Dendritic cell treated with granulocyte-macrophage colony-stimulating factor and Interleukin-4, amounts not matched to agents 40 ng/mL and 50 ng/mL, for 4 days (primary cell): ENCODE results near the gene DCC.

Experiments
- H3K27ac Mint-ChIP-seq: one replicate; pipeline ENCODE4 v1.8.0; 2022; ENCODE audit warnings: mild to moderate bottlenecking, mixed read lengths
- H3K27me3 Mint-ChIP-seq: one replicate; pipeline ENCODE4 v1.8.0; 2022; ENCODE audit warnings: mild to moderate bottlenecking, mixed read lengths
- H3K36me3 Mint-ChIP-seq: one replicate; pipeline ENCODE4 v1.8.0; 2022; ENCODE audit warnings: low read depth, mixed read lengths
- H3K4me1 Mint-ChIP-seq: one replicate; pipeline ENCODE4 v1.8.0; 2022; ENCODE audit warnings: low read depth, mixed read lengths
- H3K4me3 Mint-ChIP-seq: one replicate; pipeline ENCODE4 v1.8.0; 2022; ENCODE audit warnings: mild to moderate bottlenecking, moderate library complexity, mixed read lengths
- H3K9me3 Mint-ChIP-seq: one replicate; pipeline ENCODE4 v1.8.0; 2022; ENCODE audit warnings: mixed read lengths
- intact Hi-C: fragments of 100-400 bp; cut with micrococcal nuclease; formaldehyde crosslinking; loops from one replicate; pipeline ENCODE4 v1.15.0; 2022

The DCC gene

GRCh38 chr18:52459890-52460289 is 119.9 kb downstream of the DCC start:
- Mint-ChIP-seq H3K27me3 (no peaks in the 10 kb centered on the region), H3K27ac (no peak overlapping the region), H3K4me3 (no peak overlapping the region), H3K9me3 (peaks cover 25% of the 10 kb centered on the region), H3K4me1 (no peaks in the 10 kb centered on the region), H3K36me3 (no peaks in the 10 kb centered on the region)
- intact Hi-C loops: no loop called here

- Mint-ChIP-seq H3K4me1 (no peaks in the 10 kb centered on the region), H3K9me3 (peaks cover 25% of the 10 kb centered on the region), H3K27me3 (no peaks in the 10 kb centered on the region), H3K4me3 (no peak overlapping the region), H3K36me3 (no peaks in the 10 kb centered on the region), H3K27ac (no peak overlapping the region)
- intact Hi-C loops: no loop called here
Measured at GRCh38 chr18:52462853-52463252, 122.9 kb downstream of the DCC start.

- no peak overlapping the region for H3K27ac Mint-ChIP-seq
- no peak overlapping the region for H3K4me3 Mint-ChIP-seq
- peaks cover 19% of the 10 kb centered on the region for H3K9me3 Mint-ChIP-seq
- H3K4me1 Mint-ChIP-seq: no peaks in the 10 kb centered on the region
- no peaks in the 10 kb centered on the region for H3K27me3 Mint-ChIP-seq
- intact Hi-C loops: no loop called here
- H3K36me3 Mint-ChIP-seq: no peaks in the 10 kb centered on the region
Measured at GRCh38 chr18:52465391-52465790, 125.4 kb downstream of the DCC start.

GRCh38 chr18:52468496-52468895 is 128.5 kb downstream of the DCC start:
- Mint-ChIP-seq H3K36me3 (no peaks in the 10 kb centered on the region), H3K27ac (no peak overlapping the region), H3K27me3 (no peaks in the 10 kb centered on the region), H3K9me3 (no peaks in the 10 kb centered on the region), H3K4me1 (no peaks in the 10 kb centered on the region), H3K4me3 (no peak overlapping the region)
- intact Hi-C loops: no loop called here

GRCh38 chr18:52475325-52475724 is 135.3 kb downstream of the DCC start:
- intact Hi-C loops: no loop called here
- Mint-ChIP-seq H3K4me3 (no peak overlapping the region), H3K27me3 (no peaks in the 10 kb centered on the region), H3K36me3 (no peaks in the 10 kb centered on the region), H3K27ac (no peak overlapping the region), H3K9me3 (no peaks in the 10 kb centered on the region), H3K4me1 (no peaks in the 10 kb centered on the region)

GRCh38 chr18:52481116-52481515 is 141.1 kb downstream of the DCC start:
- Mint-ChIP-seq H3K4me3 (no peak overlapping the region), H3K27me3 (no peaks in the 10 kb centered on the region), H3K27ac (no peak overlapping the region), H3K9me3 (no peaks in the 10 kb centered on the region), H3K4me1 (no peaks in the 10 kb centered on the region), H3K36me3 (no peaks in the 10 kb centered on the region)
- intact Hi-C loops: no loop called here

GRCh38 chr18:52484977-52485376 is 145.0 kb downstream of the DCC start:
- intact Hi-C loops: no loop called here
- Mint-ChIP-seq H3K9me3 (no peaks in the 10 kb centered on the region), H3K4me1 (no peaks in the 10 kb centered on the region), H3K4me3 (no peak overlapping the region), H3K36me3 (no peaks in the 10 kb centered on the region), H3K27me3 (no peaks in the 10 kb centered on the region), H3K27ac (no peak overlapping the region)

GRCh38 chr18:52486052-52486451 is 146.1 kb downstream of the DCC start:
- H3K27me3 Mint-ChIP-seq: no peaks in the 10 kb centered on the region
- no peak overlapping the region for H3K27ac Mint-ChIP-seq
- H3K4me3 Mint-ChIP-seq: no peak overlapping the region
- H3K9me3 Mint-ChIP-seq: no peaks in the 10 kb centered on the region
- intact Hi-C loops: no loop called here
- no peaks in the 10 kb centered on the region for H3K36me3 Mint-ChIP-seq
- H3K4me1 Mint-ChIP-seq: no peaks in the 10 kb centered on the region

GRCh38 chr18:52489396-52490306 is 149.7 kb downstream of the DCC start:
- Mint-ChIP-seq H3K27me3 (no peaks in the 10 kb centered on the region), H3K9me3 (peaks cover 11% of the 10 kb centered on the region), H3K36me3 (no peaks in the 10 kb centered on the region), H3K27ac (no peak overlapping the region), H3K4me1 (no peaks in the 10 kb centered on the region), H3K4me3 (no peak overlapping the region)
- intact Hi-C loops: no loop called here

- H3K27ac Mint-ChIP-seq: no peak overlapping the region
- H3K9me3 Mint-ChIP-seq: peaks cover 11% of the 10 kb centered on the region
- no peaks in the 10 kb centered on the region for H3K36me3 Mint-ChIP-seq
- H3K4me1 Mint-ChIP-seq: no peaks in the 10 kb centered on the region
- intact Hi-C loops: no loop called here
- H3K27me3 Mint-ChIP-seq: no peaks in the 10 kb centered on the region
- no peak overlapping the region for H3K4me3 Mint-ChIP-seq
Measured at GRCh38 chr18:52496426-52496825, 156.4 kb downstream of the DCC start.

- peaks cover 5% of the 10 kb centered on the region for H3K9me3 Mint-ChIP-seq
- no peaks in the 10 kb centered on the region for H3K4me1 Mint-ChIP-seq
- H3K36me3 Mint-ChIP-seq: no peaks in the 10 kb centered on the region
- no peak overlapping the region for H3K27ac Mint-ChIP-seq
- H3K4me3 Mint-ChIP-seq: no peak overlapping the region
- intact Hi-C loops: no loop called here
- H3K27me3 Mint-ChIP-seq: no peaks in the 10 kb centered on the region
Measured at GRCh38 chr18:52499016-52499415, 159.0 kb downstream of the DCC start.

- Mint-ChIP-seq H3K9me3 (no peaks in the 10 kb centered on the region), H3K27me3 (no peaks in the 10 kb centered on the region), H3K27ac (no peak overlapping the region), H3K4me3 (no peak overlapping the region), H3K4me1 (no peaks in the 10 kb centered on the region), H3K36me3 (no peaks in the 10 kb centered on the region)
- intact Hi-C loops: no loop called here
Measured at GRCh38 chr18:52499644-52500043, 159.6 kb downstream of the DCC start.

GRCh38 chr18:52504589-52504988 is 164.6 kb downstream of the DCC start:
- Mint-ChIP-seq H3K4me3 (no peak overlapping the region), H3K9me3 (no peaks in the 10 kb centered on the region), H3K27ac (no peak overlapping the region), H3K36me3 (no peaks in the 10 kb centered on the region), H3K4me1 (no peaks in the 10 kb centered on the region), H3K27me3 (no peaks in the 10 kb centered on the region)
- intact Hi-C loops: no loop called here

- Mint-ChIP-seq H3K27me3 (no peaks in the 10 kb centered on the region), H3K4me1 (no peaks in the 10 kb centered on the region), H3K36me3 (no peaks in the 10 kb centered on the region), H3K27ac (no peak overlapping the region), H3K4me3 (no peak overlapping the region), H3K9me3 (peaks cover 8% of the 10 kb centered on the region)
- intact Hi-C loops: no loop called here
Measured at GRCh38 chr18:52510139-52510538, 170.1 kb downstream of the DCC start.

GRCh38 chr18:52518086-52518485 is 178.1 kb downstream of the DCC start:
- H3K27me3 Mint-ChIP-seq: no peaks in the 10 kb centered on the region
- intact Hi-C loops: no loop called here
- no peak overlapping the region for H3K4me3 Mint-ChIP-seq
- H3K9me3 Mint-ChIP-seq: no peaks in the 10 kb centered on the region
- no peaks in the 10 kb centered on the region for H3K36me3 Mint-ChIP-seq
- H3K27ac Mint-ChIP-seq: no peak overlapping the region
- no peaks in the 10 kb centered on the region for H3K4me1 Mint-ChIP-seq
